GM19099 (cell line): ENCODE results near the gene DAGLB.

ENCODE experiments used
- POLR2A ChIP-seq: IDR thresholded peaks from 3 replicates; pipeline ENCODE4 v1.6.1; 2011; ENCODE audit warnings: low read depth; ENCODE audit not compliant: insufficient read length; ENCODE audit errors: extremely low read depth

Gene DAGLB

DNA sequence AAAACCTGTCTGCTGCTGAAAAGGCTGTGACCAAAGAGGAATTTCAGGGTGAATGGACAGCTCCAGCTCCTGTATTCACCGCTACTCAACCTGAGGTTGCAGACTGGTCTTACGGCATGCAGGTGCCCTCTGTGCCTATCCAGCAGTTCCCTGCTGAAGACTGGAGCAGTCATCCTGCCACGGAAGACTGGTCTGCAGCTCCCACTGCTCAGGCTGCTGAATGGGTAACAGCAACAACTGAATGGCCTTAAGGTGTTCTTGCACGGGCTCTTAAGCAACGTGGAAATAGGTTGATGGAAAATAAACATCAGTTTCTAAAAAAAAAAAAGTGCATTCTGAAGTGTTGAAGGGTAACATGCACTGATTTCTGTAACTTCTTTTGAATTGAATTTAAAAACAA lies 82.3 kb downstream of the DAGLB start:
- no peak for TF ChIP-seq POLR2A

DNA sequence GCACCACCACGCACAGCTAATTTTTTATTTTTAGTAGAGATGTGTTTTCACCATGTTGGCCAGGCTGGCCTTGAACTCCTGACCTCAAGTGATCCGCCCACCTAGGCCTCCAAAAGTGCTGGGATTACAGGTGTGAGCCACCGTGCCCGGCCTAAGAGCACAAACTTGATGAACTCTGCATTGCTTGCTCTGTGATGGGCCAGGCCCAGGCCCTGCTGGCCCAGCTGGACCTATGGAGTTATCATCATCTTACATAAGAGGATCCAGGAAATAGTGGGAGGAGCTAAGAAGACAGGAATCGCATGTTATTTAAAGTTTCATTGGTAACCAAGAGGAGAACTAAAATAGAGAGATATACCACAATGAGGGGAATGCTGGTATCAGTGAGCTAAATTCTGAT lies 86.9 kb downstream of the DAGLB start:
- no peak for TF ChIP-seq POLR2A

DNA sequence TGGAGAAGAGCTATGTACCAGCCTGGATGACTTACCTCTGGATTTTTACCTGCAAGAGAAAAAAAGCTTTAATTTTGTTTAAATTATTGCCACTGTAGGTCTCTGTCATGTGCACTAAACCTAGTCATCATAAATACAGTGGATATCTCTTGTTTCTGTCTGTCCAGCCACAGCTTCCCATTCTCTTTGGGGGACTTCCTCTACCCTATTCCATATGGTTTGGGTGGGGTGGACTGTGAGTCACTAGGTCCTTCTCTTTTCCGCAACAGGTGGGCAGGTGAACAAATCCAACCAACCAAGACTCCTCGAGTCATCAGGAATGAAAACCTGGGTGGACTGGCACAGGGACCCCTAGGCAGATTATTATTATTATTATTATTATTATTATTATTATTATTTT lies 88.0 kb downstream of the DAGLB start:
- no peak for TF ChIP-seq POLR2A
